T-cell (primary cell): ENCODE measurements around the gene HNRNPA3. TPM values are rescaled to one million over a fixed set of nuclear protein-coding genes. Genes with fewer than 3 reads are reported as not detected.
"Not testable (repeated sequence)": the region's sequence is repeated elsewhere in the genome, so short reads cannot be mapped to it uniquely, and the experiment has no call there.

Source experiments
- ATAC-seq, 4 experiments: fragments of 200-7000 bp in 3 of 4; fragments of 150-1000 bp in 1 of 4; cut with Tn5 transposase; replicated peaks in 1 of 4; 1 replicate in 3 of 4; 2 replicates in 1 of 4; pipeline ENCODE4 v1.10.0; 2021; ENCODE audit warnings: moderate library complexity in 3 of 4, mild to moderate bottlenecking in 2 of 4, moderate number of reproducible peaks in 1 of 4
- CTCF ChIA-PET, 2 donors: fragments of 300-600 bp; sonication (Branson Sonifier 250); formaldehyde crosslinking; loops; one replicate each; lab custom pipeline; 2022; ENCODE audit warnings: antibody characterized with exemption in 2 of 2; lab: Charles Lee
- POLR2A ChIA-PET, 2 donors: fragments of 300-600 bp; sonication (Branson Sonifier 250); formaldehyde crosslinking; loops; one replicate each; lab custom pipeline; 2022; ENCODE audit warnings: antibody characterized with exemption in 2 of 2; lab: Charles Lee
- DNase-seq, 35 experiments: peaks; one replicate each; pipeline versions ENCODE4 v3.0.0 to v3.0.0-alpha.2; 2013 to 2023
- H3K27ac ChIP-seq: one replicate; pipeline ENCODE4 v1.5.1; 2013; ENCODE audit warnings: low read length
- H3K27me3 ChIP-seq, 2 experiments: replicated peaks in 1 of 2; 1 replicate in 1 of 2; 2 replicates in 1 of 2; pipeline versions ENCODE4 v1.6.1 to v1.7.0; 2013; ENCODE audit warnings: low read length in 1 of 2, mixed read lengths in 1 of 2; ENCODE audit not compliant: control insufficient read depth in 2 of 2, insufficient read depth in 2 of 2; ENCODE audit errors: extremely low read depth in 1 of 2
- H3K36me3 ChIP-seq, 2 donors: 1 replicate in 1 of 2; 2 replicates in 1 of 2; pipeline versions ENCODE4 v1.6.1 to v1.7.0; 2013; ENCODE audit warnings: low read length in 1 of 2; ENCODE audit not compliant: control insufficient read depth in 2 of 2, insufficient read depth in 1 of 2; ENCODE audit errors: extremely low read depth in 1 of 2
- H3K4me1 ChIP-seq, 2 experiments: 1 replicate in 1 of 2; 2 replicates in 1 of 2; pipeline versions ENCODE4 v1.6.1 to v1.7.0; 2013; ENCODE audit warnings: low read length in 2 of 2, mixed read lengths in 1 of 2; ENCODE audit not compliant: insufficient read depth in 2 of 2, control insufficient read depth in 1 of 2; ENCODE audit errors: extremely low read depth in 1 of 2
- H3K4me3 ChIP-seq, 2 donors: 1 replicate in 1 of 2; 2 replicates in 1 of 2; pipeline versions ENCODE4 v1.5.1 to v1.7.0; 2013; ENCODE audit warnings: mild to moderate bottlenecking in 2 of 2, low read length in 1 of 2, moderate library complexity in 1 of 2; ENCODE audit not compliant: control insufficient read depth in 1 of 2; ENCODE audit errors: extremely low read depth in 1 of 2
- H3K9me3 ChIP-seq: 2 replicates; pipeline ENCODE4 v1.7.0; 2013
- H3K27ac Mint-ChIP-seq, 2 donors: one replicate each; pipeline ENCODE4 v1.8.0; 2020 to 2021; ENCODE audit warnings: mild to moderate bottlenecking in 2 of 2, mixed read lengths in 2 of 2
- H3K27me3 Mint-ChIP-seq, 2 donors: one replicate each; pipeline ENCODE4 v1.8.0; 2021 to 2022; ENCODE audit warnings: mixed read lengths in 2 of 2
- H3K36me3 Mint-ChIP-seq: one replicate; pipeline ENCODE4 v1.8.0; 2021; ENCODE audit warnings: mixed read lengths
- H3K4me1 Mint-ChIP-seq, 3 donors: one replicate each; pipeline ENCODE4 v1.8.0; 2020 to 2022; ENCODE audit warnings: mixed read lengths in 3 of 3, mild to moderate bottlenecking in 1 of 3
- H3K4me3 Mint-ChIP-seq, 3 donors: one replicate each; pipeline ENCODE4 v1.8.0; 2020 to 2022; ENCODE audit warnings: mild to moderate bottlenecking in 3 of 3, mixed read lengths in 3 of 3, moderate library complexity in 3 of 3
- H3K9me3 Mint-ChIP-seq, 3 donors: one replicate each; pipeline ENCODE4 v1.8.0; 2020 to 2022; ENCODE audit warnings: mixed read lengths in 3 of 3
- WGBS: methylation state at CpG from one replicate; pipeline ENCODE4 v1.1.5; 2013; ENCODE audit warnings: missing lambda C conversion rate; ENCODE audit not compliant: insufficient coverage; 5-methylcytosine and 5-hydroxymethylcytosine counted together
- total RNA-seq, 35 experiments: library from RNA in 6 of 35; stranded (reverse) in 6 of 35; fragments of 120-200 nt in 1 of 35; gene quantifications; one replicate each; pipeline versions ENCODE4 v1.2.1 to v1.2.4 and lab custom pipeline; 2013 to 2026

The HNRNPA3 gene
- total RNA-seq, 5 donors from 2014 or later (not counting 1 experiment from before 2014, with no cell fraction given), result 134 to 220 (median 151) TPM

- Histone ChIP-seq H3K27ac (peak overlapping the region; percentile 100), H3K27me3 (no peaks in the 10 kb centered on the region), H3K36me3 (peaks cover 0 to 19% of the 10 kb centered on the region in 2 donors), H3K9me3 (no peaks in the 10 kb centered on the region), H3K4me1 (peaks cover 23 to 32% of the 10 kb centered on the region in 2 experiments), H3K4me3 (peak overlapping the region; percentile 66 to 86)
- CTCF ChIA-PET, result interaction anchor here (0.6 to 1.7 kb wide), 10 partner anchors 28 to 1237 kb away, joined by 3 to 18 read pairs (median 4); partner anchors contain the start of gene NFE2L2 (in 2 of the 2)
- peaks cover 22% of the 10 kb centered on the region for H3K36me3 Mint-ChIP-seq
- peaks cover 49 to 51% (median 50%) of the 10 kb centered on the region in 3 donors for H3K4me1 Mint-ChIP-seq
- 10% methylated on average over 5 of the region's 6 CpGs for WGBS
- DNase-seq (peak in 1 of 35 experiments; percentile 9), ATAC-seq (no peak)
- H3K9me3 Mint-ChIP-seq, result no peaks in the 10 kb centered on the region
- no peaks in the 10 kb centered on the region for H3K27me3 Mint-ChIP-seq
- H3K27ac Mint-ChIP-seq, result peak overlapping the region; percentile 99
- POLR2A ChIA-PET, result interaction anchor here (0.5 to 1.7 kb wide), 10 partner anchors 9 to 84 kb away, joined by 3 to 66 read pairs (median 4); partner anchors contain the start of gene NFE2L2 (in 1 of the 2)
- H3K4me3 Mint-ChIP-seq, result peak overlapping the region; percentile 90 to 92 (median 92)
Observed at GRCh38 chr2:177211576-177212105, 953 bp upstream of the HNRNPA3 start.

- Histone ChIP-seq H3K36me3 (peaks cover 2 to 34% of the 10 kb centered on the region in 2 donors), H3K27ac (peak overlapping the region; percentile 99), H3K27me3 (no peaks in the 10 kb centered on the region), H3K4me3 (peak overlapping the region; percentile 75 to 94), H3K9me3 (no peaks in the 10 kb centered on the region), H3K4me1 (peaks cover 23 to 41% of the 10 kb centered on the region in 2 experiments)
- Mint-ChIP-seq H3K9me3 (no peaks in the 10 kb centered on the region), H3K27me3 (no peaks in the 10 kb centered on the region), H3K27ac (peak overlapping the region; percentile 99), H3K36me3 (peaks cover 32% of the 10 kb centered on the region), H3K4me3 (peak overlapping the region; percentile 90 to 92 (median 92)), H3K4me1 (peaks cover 55 to 61% (median 58%) of the 10 kb centered on the region in 3 donors)
- peak; percentile 59 to 66 (median 64) for ATAC-seq
- peak; percentile 79 to 94 (median 86) for DNase-seq
- ChIA-PET CTCF (interaction anchor here (0.6 to 2.5 kb wide), 6 partner anchors 48 to 1828 kb away, joined by 3 to 18 read pairs (median 5); partner anchors contain the start of gene NFE2L2 (in 2 of the 2)), POLR2A (interaction anchor here in 1 of 2 donors (0.6 to 1.8 kb wide), 5 partner anchors 15 to 405 kb away, joined by 3 to 66 read pairs (median 5); partner anchors contain the start of gene NFE2L2)
- under 1% methylated on average over 67 of the region's 74 CpGs for WGBS
Observed at GRCh38 chr2:177212891-177213856, 580 bp downstream of the HNRNPA3 start.

- Histone ChIP-seq H3K27ac (peak overlapping the region; percentile 25), H3K4me3 (no peak overlapping the region), H3K4me1 (peaks cover 19 to 28% of the 10 kb centered on the region in 2 experiments), H3K36me3 (peaks cover 3 to 65% of the 10 kb centered on the region in 2 donors), H3K27me3 (no peaks in the 10 kb centered on the region), H3K9me3 (no peaks in the 10 kb centered on the region)
- Mint-ChIP-seq H3K9me3 (no peaks in the 10 kb centered on the region), H3K4me1 (peaks cover 72 to 75% (median 75%) of the 10 kb centered on the region in 3 donors), H3K27ac (peak overlapping the region; percentile 6 to 61), H3K4me3 (no peak overlapping the region), H3K27me3 (no peaks in the 10 kb centered on the region), H3K36me3 (peaks cover 65% of the 10 kb centered on the region)
- ATAC-seq, result no peak
- WGBS, result 78% methylated on average over 2 of the region's 5 CpGs
- no peak for DNase-seq
- POLR2A ChIA-PET, result interaction anchor here (0.6 to 2.9 kb wide), 4 partner anchors 8 to 22 kb away, joined by 3 to 8 read pairs (median 6); no protein-coding TSS in a partner anchor
- CTCF ChIA-PET, result interaction anchor here (1.0 to 2.5 kb wide), 3 partner anchors 8 to 52 kb away, joined by 3 to 10 read pairs (median 6); no protein-coding TSS in a partner anchor
Observed at GRCh38 chr2:177217247-177217843, 4.8 kb downstream of the HNRNPA3 start.

GRCh38 chr2:177219787-177220186, 7.2 kb downstream of the HNRNPA3 start:
- H3K4me1 Mint-ChIP-seq, result peaks cover 70 to 72% (median 71%) of the 10 kb centered on the region in 3 donors
- H3K4me3 ChIP-seq, H3K27ac Mint-ChIP-seq, H3K9me3 ChIP-seq, CTCF ChIA-PET, H3K4me3 Mint-ChIP-seq, DNase-seq, ATAC-seq, H3K9me3 Mint-ChIP-seq, H3K27me3 Mint-ChIP-seq, H3K27me3 ChIP-seq, H3K27ac ChIP-seq: not testable (repeated sequence)
- peaks cover 66% of the 10 kb centered on the region for H3K36me3 Mint-ChIP-seq
- no CpG with 5 or more reads among the region's 2 CpGs for WGBS
- Histone ChIP-seq H3K36me3 (peaks cover 3 to 71% of the 10 kb centered on the region in 2 donors), H3K4me1 (peaks cover 8 to 22% of the 10 kb centered on the region in 2 experiments)
- POLR2A ChIA-PET, result interaction anchor here in 1 of 2 donors (2.9 kb wide), 1 partner anchor 9 kb away, joined by 8 read pairs; no protein-coding TSS in a partner anchor

- Mint-ChIP-seq H3K4me1 (peaks cover 57 to 62% (median 60%) of the 10 kb centered on the region in 3 donors), H3K27me3 (no peaks in the 10 kb centered on the region), H3K9me3 (no peaks in the 10 kb centered on the region), H3K36me3 (peaks cover 57% of the 10 kb centered on the region), H3K4me3 (no peak overlapping the region), H3K27ac (peak overlapping the region in 1 of 2 donors; percentile 37)
- no peak for DNase-seq
- 100% methylated on average over 1 of the region's 3 CpGs for WGBS
- H3K4me3 ChIP-seq, result no peak overlapping the region
- POLR2A ChIA-PET, result interaction anchor here (0.5 to 1.6 kb wide), 9 partner anchors 8 to 292 kb away, joined by 3 to 6 read pairs (median 5); no protein-coding TSS in a partner anchor
- H3K27me3 ChIP-seq, result no peaks in the 10 kb centered on the region
- CTCF ChIA-PET, result interaction anchor here in 1 of 2 donors (0.6 to 1.5 kb wide), 5 partner anchors 12 to 114 kb away, joined by 3 to 4 read pairs (median 3); no protein-coding TSS in a partner anchor
- H3K9me3 ChIP-seq, result no peaks in the 10 kb centered on the region
- no peak overlapping the region for H3K27ac ChIP-seq
- ATAC-seq, result no peak
- H3K36me3 ChIP-seq, result peaks cover 3 to 55% of the 10 kb centered on the region in 2 donors
- H3K4me1 ChIP-seq, result peaks cover 5 to 14% of the 10 kb centered on the region in 2 experiments
Observed at GRCh38 chr2:177221534-177221933, 8.9 kb downstream of the HNRNPA3 start.
